HepG2 (cell line): ENCODE results near the gene DCAF7. TPM values are rescaled to one million over a fixed set of nuclear protein-coding genes. Genes with fewer than 3 reads are reported as not detected.

Experiments used
- CEBPG ChIP-seq: IDR thresholded peaks from 2 replicates; pipeline ENCODE4 v1.6.1; 2016
- MAX ChIP-seq: IDR thresholded peaks from 2 replicates; pipeline ENCODE4 v1.6.1; 2012; ENCODE audit warnings: inconsistent platforms
- MBNL3 ChIP-seq: fragments of 250-450 bp; sonication (Bioruptor Pico); conservative IDR thresholded peaks from 2 replicates; pipeline ENCODE4 v1.8.0; 2022; ENCODE audit warnings: mild to moderate bottlenecking, inconsistent platforms
- MEIS2 ChIP-seq: sonication (generic); formaldehyde crosslinking; IDR thresholded peaks from 2 replicates; pipeline ENCODE4 v1.9.0; 2021; ENCODE audit warnings: mild to moderate bottlenecking, missing genetic modification reagents
- RARA ChIP-seq: IDR thresholded peaks from 2 replicates; pipeline ENCODE4 v1.6.1; 2016; ENCODE audit warnings: missing genetic modification reagents, missing compliant biosample characterization
- SAP130 ChIP-seq: IDR thresholded peaks from 2 replicates; pipeline ENCODE4 v1.6.1; 2016; ENCODE audit warnings: low read depth
- TBP ChIP-seq: sonication (generic); formaldehyde crosslinking; IDR thresholded peaks from 2 replicates; pipeline ENCODE4 v1.5.0; 2020; ENCODE audit warnings: missing genetic modification reagents
- TMF1 ChIP-seq: sonication (generic); formaldehyde crosslinking; IDR thresholded peaks from 2 replicates; pipeline ENCODE4 v1.8.1; 2022; ENCODE audit warnings: low read depth, missing genetic modification reagents
- ZNF136 ChIP-seq: sonication (generic); formaldehyde crosslinking; IDR thresholded peaks from 2 replicates; pipeline ENCODE4 v1.8.1; 2022; ENCODE audit warnings: low read depth, mild to moderate bottlenecking, moderate library complexity, missing genetic modification reagents
- ZNF225 ChIP-seq: sonication (generic); formaldehyde crosslinking; IDR thresholded peaks from 2 replicates; pipeline ENCODE4 v1.4.0; 2020; ENCODE audit warnings: mild to moderate bottlenecking, missing genetic modification reagents
- ZNF263 ChIP-seq: sonication (generic); formaldehyde crosslinking; IDR thresholded peaks from 2 replicates; pipeline ENCODE4 v1.4.0; 2020; ENCODE audit warnings: missing genetic modification reagents
- polyA plus RNA-seq, 8 experiments: library from polyadenylated mRNA; depleted of rRNA in 3 of 8; stranded (reverse) in 7 of 8; unstranded in 1 of 8; fragments of >200 nt; fragmentation: Illumina TruSeq in 4 of 8; extraction: Trizol in 4 of 8; gene quantifications; 2 replicates each; pipeline versions ENCODE4 v1.2.1 to v1.2.3, GENCODE V29; 2011 to 2016; ENCODE audit warnings: low read depth in 4 of 8, missing spikeins in 1 of 8, mixed read lengths in 1 of 8; ENCODE audit not compliant: insufficient read depth in 1 of 8
- total RNA-seq, 5 experiments: library from RNA; depleted of rRNA; stranded (reverse); fragments of >200 nt; fragmentation: Illumina TruSeq; extraction: Trizol; gene quantifications; 2 replicates each; pipeline ENCODE4 v1.2.3, GENCODE V29; 2016; ENCODE audit warnings: low read depth in 1 of 5
- TF ChIP-seq, protein P1 (sequence below): sonication (generic); formaldehyde crosslinking; IDR thresholded peaks from 2 replicates; pipeline ENCODE4 v1.4.0; 2020; ENCODE audit warnings: missing genetic modification reagents
- TF ChIP-seq, protein P2 (sequence below), 2 experiments: fragments of 450-650 bp in 1 of 2; sonication (generic) in 1 of 2; formaldehyde crosslinking in 1 of 2; IDR thresholded peaks; 2 replicates each; pipeline versions ENCODE4 v1.6.1 to v1.8.0; 2016 to 2022; ENCODE audit warnings: antibody characterized with exemption in 1 of 2, mild to moderate bottlenecking in 1 of 2, missing genetic modification reagents in 1 of 2
- TF ChIP-seq, protein P3 (sequence below): sonication (generic); formaldehyde crosslinking; IDR thresholded peaks from 2 replicates; pipeline ENCODE4 v1.4.0; 2020; ENCODE audit warnings: missing genetic modification reagents, borderline replicate concordance

Gene DCAF7
- total and polyA plus RNA-seq, 2 of the 13 experiments (the other 11 are each of a cell fraction or from before 2014, with no cell fraction given), result 55.2 to 73.4 TPM

- TF ChIP-seq, protein P1, sequence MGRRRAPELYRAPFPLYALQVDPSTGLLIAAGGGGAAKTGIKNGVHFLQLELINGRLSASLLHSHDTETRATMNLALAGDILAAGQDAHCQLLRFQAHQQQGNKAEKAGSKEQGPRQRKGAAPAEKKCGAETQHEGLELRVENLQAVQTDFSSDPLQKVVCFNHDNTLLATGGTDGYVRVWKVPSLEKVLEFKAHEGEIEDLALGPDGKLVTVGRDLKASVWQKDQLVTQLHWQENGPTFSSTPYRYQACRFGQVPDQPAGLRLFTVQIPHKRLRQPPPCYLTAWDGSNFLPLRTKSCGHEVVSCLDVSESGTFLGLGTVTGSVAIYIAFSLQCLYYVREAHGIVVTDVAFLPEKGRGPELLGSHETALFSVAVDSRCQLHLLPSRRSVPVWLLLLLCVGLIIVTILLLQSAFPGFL (CRISPR knock-in tag), result no peak
- TF ChIP-seq MEIS2 (CRISPR knock-in tag), result peak; percentile 53; the same call in 1 of the 2 replicates
- TF ChIP-seq ZNF225 (CRISPR knock-in tag), result peak; percentile 31; the same call in 1 of the 2 replicates
- TF ChIP-seq, protein P2, sequence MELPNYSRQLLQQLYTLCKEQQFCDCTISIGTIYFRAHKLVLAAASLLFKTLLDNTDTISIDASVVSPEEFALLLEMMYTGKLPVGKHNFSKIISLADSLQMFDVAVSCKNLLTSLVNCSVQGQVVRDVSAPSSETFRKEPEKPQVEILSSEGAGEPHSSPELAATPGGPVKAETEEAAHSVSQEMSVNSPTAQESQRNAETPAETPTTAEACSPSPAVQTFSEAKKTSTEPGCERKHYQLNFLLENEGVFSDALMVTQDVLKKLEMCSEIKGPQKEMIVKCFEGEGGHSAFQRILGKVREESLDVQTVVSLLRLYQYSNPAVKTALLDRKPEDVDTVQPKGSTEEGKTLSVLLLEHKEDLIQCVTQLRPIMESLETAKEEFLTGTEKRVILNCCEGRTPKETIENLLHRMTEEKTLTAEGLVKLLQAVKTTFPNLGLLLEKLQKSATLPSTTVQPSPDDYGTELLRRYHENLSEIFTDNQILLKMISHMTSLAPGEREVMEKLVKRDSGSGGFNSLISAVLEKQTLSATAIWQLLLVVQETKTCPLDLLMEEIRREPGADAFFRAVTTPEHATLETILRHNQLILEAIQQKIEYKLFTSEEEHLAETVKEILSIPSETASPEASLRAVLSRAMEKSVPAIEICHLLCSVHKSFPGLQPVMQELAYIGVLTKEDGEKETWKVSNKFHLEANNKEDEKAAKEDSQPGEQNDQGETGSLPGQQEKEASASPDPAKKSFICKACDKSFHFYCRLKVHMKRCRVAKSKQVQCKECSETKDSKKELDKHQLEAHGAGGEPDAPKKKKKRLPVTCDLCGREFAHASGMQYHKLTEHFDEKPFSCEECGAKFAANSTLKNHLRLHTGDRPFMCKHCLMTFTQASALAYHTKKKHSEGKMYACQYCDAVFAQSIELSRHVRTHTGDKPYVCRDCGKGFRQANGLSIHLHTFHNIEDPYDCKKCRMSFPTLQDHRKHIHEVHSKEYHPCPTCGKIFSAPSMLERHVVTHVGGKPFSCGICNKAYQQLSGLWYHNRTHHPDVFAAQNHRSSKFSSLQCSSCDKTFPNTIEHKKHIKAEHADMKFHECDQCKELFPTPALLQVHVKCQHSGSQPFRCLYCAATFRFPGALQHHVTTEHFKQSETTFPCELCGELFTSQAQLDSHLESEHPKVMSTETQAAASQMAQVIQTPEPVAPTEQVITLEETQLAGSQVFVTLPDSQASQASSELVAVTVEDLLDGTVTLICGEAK (IDR thresholded peaks at IDR 0.05), result no peak
- TF ChIP-seq, protein P2 (CRISPR knock-in tag; IDR thresholded peaks at IDR 0.05), result 0 out of 2 replicates have a peak, but pooled peaks have one; percentile 43
- no peak for TF ChIP-seq TMF1 (CRISPR knock-in tag)
- peak; percentile 86 for TF ChIP-seq MAX
- no peak for TF ChIP-seq TBP (CRISPR knock-in tag)
- peak; percentile 52 for TF ChIP-seq CEBPG
- TF ChIP-seq MBNL3 (CRISPR knock-in tag), result no peak
- TF ChIP-seq ZNF136 (CRISPR knock-in tag), result 0 out of 2 replicates have a peak, but pooled peaks have one; percentile 70
- TF ChIP-seq, protein P3, sequence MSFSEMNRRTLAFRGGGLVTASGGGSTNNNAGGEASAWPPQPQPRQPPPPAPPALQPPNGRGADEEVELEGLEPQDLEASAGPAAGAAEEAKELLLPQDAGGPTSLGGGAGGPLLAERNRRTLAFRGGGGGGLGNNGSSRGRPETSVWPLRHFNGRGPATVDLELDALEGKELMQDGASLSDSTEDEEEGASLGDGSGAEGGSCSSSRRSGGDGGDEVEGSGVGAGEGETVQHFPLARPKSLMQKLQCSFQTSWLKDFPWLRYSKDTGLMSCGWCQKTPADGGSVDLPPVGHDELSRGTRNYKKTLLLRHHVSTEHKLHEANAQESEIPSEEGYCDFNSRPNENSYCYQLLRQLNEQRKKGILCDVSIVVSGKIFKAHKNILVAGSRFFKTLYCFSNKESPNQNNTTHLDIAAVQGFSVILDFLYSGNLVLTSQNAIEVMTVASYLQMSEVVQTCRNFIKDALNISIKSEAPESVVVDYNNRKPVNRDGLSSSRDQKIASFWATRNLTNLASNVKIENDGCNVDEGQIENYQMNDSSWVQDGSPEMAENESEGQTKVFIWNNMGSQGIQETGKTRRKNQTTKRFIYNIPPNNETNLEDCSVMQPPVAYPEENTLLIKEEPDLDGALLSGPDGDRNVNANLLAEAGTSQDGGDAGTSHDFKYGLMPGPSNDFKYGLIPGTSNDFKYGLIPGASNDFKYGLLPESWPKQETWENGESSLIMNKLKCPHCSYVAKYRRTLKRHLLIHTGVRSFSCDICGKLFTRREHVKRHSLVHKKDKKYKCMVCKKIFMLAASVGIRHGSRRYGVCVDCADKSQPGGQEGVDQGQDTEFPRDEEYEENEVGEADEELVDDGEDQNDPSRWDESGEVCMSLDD, result no peak
- TF ChIP-seq SAP130, result peak; percentile 85
- peak; percentile 55; the same call in 1 of the 2 replicates for TF ChIP-seq RARA
- 0 out of 2 replicates have a peak, but pooled peaks have one; percentile 13 for TF ChIP-seq ZNF263 (CRISPR knock-in tag)
These were observed 29.4 kb downstream of the DCAF7 start (continued) for GRCh38 chr17:63579633-63580032.
